ENCODE measurements around the gene KRTAP19-4. TPM values are rescaled to one million over a fixed set of nuclear protein-coding genes. Genes with fewer than 3 reads are reported as not detected.

The KRTAP19-4 gene
- total RNA-seq, 3 donors from 2014 or later, result not detected

GRCh38 chr21:30502041-30502440 lies 5.1 kb upstream of the KRTAP19-4 start, which contains the start of gene KRTAP19-5:
KRTAP19-5 (minus strand) TSS chr21:30502141; CDS start chr21:30502090, 51 bp downstream.
- no peak for DNase-seq (ENCODE audit: low spot score in 2 of 2)
- H3K4me1 ChIP-seq, result no peaks in the 10 kb centered on the region
- no peaks in the 10 kb centered on the region for H3K27me3 ChIP-seq
- TF ChIP-seq POLR2AphosphoS5 (IDR thresholded peaks at IDR 0.05), result no peak
- TF ChIP-seq CTCF (IDR thresholded peaks at IDR 0.05), result no peak
- no peak for TF ChIP-seq POLR2A (IDR thresholded peaks at IDR 0.05)
- H3K27ac ChIP-seq, result no peak within 1 kb of the TSS
- no peak within 1 kb of the TSS for H3K4me3 ChIP-seq
- intact Hi-C loops (cut with DNase I; ENCODE audit: low total_unique reads), result no loop called here
- H3K36me3 ChIP-seq, result no peaks in the 10 kb centered on the region
- H3K9me3 ChIP-seq, result no peaks in the 10 kb centered on the region

GRCh38 chr21:30491963-30492428 lies 5.0 kb downstream of the KRTAP19-4 start, which contains the start of gene KRTAP19-3:
KRTAP19-3 (minus strand) TSS chr21:30492013; CDS start chr21:30491957, 56 bp downstream.
- no peaks in the 10 kb centered on the region for H3K27me3 ChIP-seq
- no peak within 1 kb of the TSS for H3K4me3 ChIP-seq
- H3K27ac ChIP-seq, result no peak within 1 kb of the TSS
- DNase-seq (ENCODE audit: low spot score in 2 of 2), result no peak
- intact Hi-C loops (cut with DNase I; ENCODE audit: low total_unique reads), result no loop called here
- TF ChIP-seq CTCF (IDR thresholded peaks at IDR 0.05), result no peak
- no peaks in the 10 kb centered on the region for H3K9me3 ChIP-seq
- no peaks in the 10 kb centered on the region for H3K36me3 ChIP-seq
- H3K4me1 ChIP-seq, result no peaks in the 10 kb centered on the region

- no peak within 1 kb of the TSS for H3K4me3 ChIP-seq
- H3K36me3 ChIP-seq, result no peaks in the 10 kb centered on the region
- no peak for DNase-seq (ENCODE audit: low spot score in 2 of 2)
- intact Hi-C loops (cut with DNase I; ENCODE audit: low total_unique reads), result no loop called here
- no peak for TF ChIP-seq CTCF (IDR thresholded peaks at IDR 0.05)
- TF ChIP-seq POLR2AphosphoS5 (IDR thresholded peaks at IDR 0.05), result no peak
- TF ChIP-seq POLR2A (IDR thresholded peaks at IDR 0.05), result no peak
- no peaks in the 10 kb centered on the region for H3K27me3 ChIP-seq
- H3K27ac ChIP-seq, result no peak within 1 kb of the TSS
- H3K9me3 ChIP-seq, result peaks cover 5 to 12% of the 10 kb centered on the region in 2 donors
- H3K4me1 ChIP-seq, result no peaks in the 10 kb centered on the region
Observed at GRCh38 chr21:30487336-30487735, 9.6 kb downstream of the KRTAP19-4 start, which contains the start of gene KRTAP19-2. KRTAP19-2 (minus strand) TSS chr21:30487436; CDS start chr21:30487348, 88 bp downstream.

- H3K4me3 ChIP-seq, result no peak overlapping the region
- no peaks in the 10 kb centered on the region for H3K4me1 ChIP-seq
- peaks cover 5 to 12% of the 10 kb centered on the region in 2 donors for H3K9me3 ChIP-seq
- H3K27ac ChIP-seq, result no peak overlapping the region
- no peaks in the 10 kb centered on the region for H3K27me3 ChIP-seq
- TF ChIP-seq POLR2AphosphoS5 (IDR thresholded peaks at IDR 0.05) (no peak), POLR2A (IDR thresholded peaks at IDR 0.05) (no peak), CTCF (IDR thresholded peaks at IDR 0.05) (no peak)
- intact Hi-C loops (cut with DNase I; ENCODE audit: low total_unique reads), result no loop called here
- no peaks in the 10 kb centered on the region for H3K36me3 ChIP-seq
- no peak for DNase-seq (ENCODE audit: low spot score in 2 of 2)
Observed at GRCh38 chr21:30486180-30486579, 10.8 kb downstream of the KRTAP19-4 start.

GRCh38 chr21:30482130-30482529 lies 14.8 kb downstream of the KRTAP19-4 start:
- TF ChIP-seq POLR2AphosphoS5 (IDR thresholded peaks at IDR 0.05) (no peak), CTCF (IDR thresholded peaks at IDR 0.05) (no peak), POLR2A (IDR thresholded peaks at IDR 0.05) (no peak)
- no peaks in the 10 kb centered on the region for H3K36me3 ChIP-seq
- H3K27ac ChIP-seq, result no peak overlapping the region
- H3K27me3 ChIP-seq, result no peaks in the 10 kb centered on the region
- intact Hi-C loops (cut with DNase I; ENCODE audit: low total_unique reads), result no loop called here
- no peak for DNase-seq (ENCODE audit: low spot score in 2 of 2)
- H3K4me1 ChIP-seq, result no peaks in the 10 kb centered on the region
- no peak overlapping the region for H3K4me3 ChIP-seq
- peaks cover 5 to 12% of the 10 kb centered on the region in 2 donors for H3K9me3 ChIP-seq
